ENCODE results near the gene FOXL2NB. TPM values are rescaled to one million over a fixed set of nuclear protein-coding genes. Genes with fewer than 3 reads are reported as not detected.

FOXL2NB gene
- total RNA-seq, 1 donor from 2014 or later, result not detected

- Histone ChIP-seq H3K27ac (no peak overlapping the region), H3K27me3 (peaks cover 44% of the 10 kb centered on the region), H3K36me3 (no peaks in the 10 kb centered on the region), H3K4me1 (peaks cover 22 to 26% of the 10 kb centered on the region in 2 donors), H3K4me3 (peak overlapping the region; percentile 50 to 69), H3K9me3 (no peaks in the 10 kb centered on the region)
- TF ChIP-seq CTCF (IDR thresholded peaks at IDR 0.05), result no peak
- intact Hi-C loops (cut with DNase I), result no loop called here
- no peak for DNase-seq (ENCODE audit: low spot score in 2 of 2)
Measured at GRCh38 chr3:138945709-138946662, 1.0 kb upstream of the FOXL2NB start.

GRCh38 chr3:138947495-138948121 lies 591 bp downstream of the FOXL2NB start:
- Histone ChIP-seq H3K36me3 (no peaks in the 10 kb centered on the region), H3K4me3 (peak overlapping the region; percentile 50 to 69), H3K27me3 (peaks cover 37% of the 10 kb centered on the region), H3K9me3 (no peaks in the 10 kb centered on the region), H3K4me1 (peaks cover 22 to 26% of the 10 kb centered on the region in 2 donors), H3K27ac (no peak overlapping the region)
- no peak for TF ChIP-seq CTCF (IDR thresholded peaks at IDR 0.05)
- DNase-seq (ENCODE audit: low spot score in 2 of 2), result no peak
- intact Hi-C loops (cut with DNase I), result no loop called here

GRCh38 chr3:138948371-138949001 lies 1.5 kb downstream of the FOXL2NB start:
- Histone ChIP-seq H3K4me1 (peaks cover 22 to 26% of the 10 kb centered on the region in 2 donors), H3K36me3 (no peaks in the 10 kb centered on the region), H3K9me3 (no peaks in the 10 kb centered on the region), H3K27ac (no peak overlapping the region), H3K4me3 (no peak overlapping the region), H3K27me3 (peaks cover 29% of the 10 kb centered on the region)
- DNase-seq (ENCODE audit: low spot score in 2 of 2), result no peak
- no peak for TF ChIP-seq CTCF (IDR thresholded peaks at IDR 0.05)
- intact Hi-C loops (cut with DNase I), result no loop called here

GRCh38 chr3:138949002-138949418 lies 2.0 kb downstream of the FOXL2NB start:
- intact Hi-C loops (cut with DNase I), result no loop called here
- H3K9me3 ChIP-seq, result no peaks in the 10 kb centered on the region
- no peak for DNase-seq (ENCODE audit: low spot score in 2 of 2)
- H3K27ac ChIP-seq, result no peak overlapping the region
- peaks cover 29% of the 10 kb centered on the region for H3K27me3 ChIP-seq
- no peak for TF ChIP-seq CTCF (IDR thresholded peaks at IDR 0.05)
- H3K36me3 ChIP-seq, result no peaks in the 10 kb centered on the region
- no peak overlapping the region for H3K4me3 ChIP-seq
- peaks cover 22 to 26% of the 10 kb centered on the region in 2 donors for H3K4me1 ChIP-seq

GRCh38 chr3:138949445-138950005 lies 2.5 kb downstream of the FOXL2NB start:
- Histone ChIP-seq H3K4me3 (peak overlapping the region; percentile 31 to 58), H3K36me3 (no peaks in the 10 kb centered on the region), H3K27ac (no peak overlapping the region), H3K4me1 (peaks cover 22% of the 10 kb centered on the region in 2 donors), H3K9me3 (no peaks in the 10 kb centered on the region), H3K27me3 (peaks cover 25% of the 10 kb centered on the region)
- intact Hi-C loops (cut with DNase I), result no loop called here
- no peak for TF ChIP-seq CTCF (IDR thresholded peaks at IDR 0.05)
- DNase-seq (ENCODE audit: low spot score in 2 of 2), result no peak

All from ascending aorta (tissue), 2 donors.